Coronary artery (tissue), 2 donors: ENCODE measurements around the gene PDE4A.

Experiments used
- DNase-seq: peaks from one replicate; pipeline ENCODE4 v3.0.0-alpha.2; 2017; ENCODE audit warnings: low spot score
- H3K27ac ChIP-seq, 2 donors: fragments of 200-600 bp; sonication (generic); one replicate each; pipeline ENCODE4 v1.5.1; 2016 to 2019
- H3K4me3 ChIP-seq: fragments of 200-600 bp; sonication (generic); 2 replicates; pipeline ENCODE4 v1.5.1; 2016; ENCODE audit warnings: mild to moderate bottlenecking, moderate library complexity
- CTCF ChIP-seq: fragments of 200-600 bp; sonication (generic); IDR thresholded peaks from one replicate; pipeline ENCODE4 v1.5.1; 2019; ENCODE audit warnings: antibody characterized with exemption

PDE4A gene

DNA sequence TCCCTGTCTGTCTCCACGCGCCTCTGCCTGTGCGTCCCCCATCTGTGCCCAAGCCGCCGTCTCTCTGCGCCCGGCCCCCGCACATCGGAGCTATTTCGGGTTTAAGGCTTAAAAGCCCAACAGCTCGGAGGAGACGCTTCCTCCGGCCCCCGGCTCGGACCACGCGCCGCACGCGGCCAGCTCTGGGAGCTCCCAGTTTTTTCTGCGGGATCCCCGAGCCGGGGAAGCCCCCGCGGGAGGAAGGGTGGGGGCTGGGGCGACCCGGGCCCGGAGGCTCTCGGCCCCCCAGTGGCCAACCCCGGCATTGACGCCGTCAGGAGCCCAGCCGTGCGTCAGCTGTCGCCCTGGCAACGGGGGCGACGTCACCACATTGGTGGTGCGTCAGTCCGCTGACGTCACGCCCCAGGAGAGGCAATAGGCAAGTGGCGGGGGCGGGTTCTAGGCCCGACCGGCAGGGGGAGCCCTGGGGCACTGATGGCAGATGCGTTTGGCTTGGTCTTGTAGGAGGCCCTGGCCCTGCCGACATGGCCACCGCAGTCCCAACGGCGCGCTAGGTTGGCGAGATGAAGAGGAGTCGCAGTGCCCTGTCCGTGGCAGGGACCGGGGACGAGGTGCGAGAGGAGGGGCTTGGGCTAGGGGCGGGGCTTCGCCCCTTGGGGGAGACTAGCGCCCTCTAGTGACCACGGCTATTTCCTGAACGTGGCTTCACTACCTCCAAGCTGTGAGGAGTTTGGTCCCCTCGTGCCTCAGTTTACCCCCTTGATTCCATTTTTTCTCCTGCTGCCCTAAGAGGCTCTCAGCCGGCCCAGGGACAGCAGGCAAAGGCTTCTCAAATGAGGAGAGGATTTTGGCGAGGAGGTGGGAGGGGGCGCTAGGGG is 3.7 kb upstream of the PDE4A start:
- Histone ChIP-seq H3K27ac (no peak overlapping the region), H3K4me3 (peak overlapping the region; percentile 62)
- TF ChIP-seq CTCF: peak; percentile 58
- no peak for DNase-seq

GRCh38 chr19:10417541-10418234 is 2.6 kb upstream of the PDE4A start:
- Histone ChIP-seq H3K4me3 (no peak overlapping the region), H3K27ac (no peak overlapping the region)
- DNase-seq: no peak
- no peak for TF ChIP-seq CTCF

DNA sequence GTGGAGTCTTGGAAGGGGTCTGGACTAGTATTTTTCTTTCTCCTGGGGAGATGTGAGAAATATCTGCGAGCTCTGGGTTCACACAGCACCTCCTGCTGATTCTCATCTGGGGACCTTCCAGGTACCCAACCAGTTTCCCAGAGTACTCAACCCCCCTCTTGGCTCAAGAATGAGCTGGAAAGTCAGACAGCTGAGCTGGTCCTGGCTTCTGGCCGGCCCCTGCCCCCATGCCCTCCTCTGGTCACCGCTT is 2.2 kb upstream of the PDE4A start:
- DNase-seq: no peak
- no peak for TF ChIP-seq CTCF
- no peak overlapping the region for H3K27ac ChIP-seq
- H3K4me3 ChIP-seq: no peak overlapping the region

GRCh38 chr19:10418485-10419199 is 1.7 kb upstream of the PDE4A start:
- peak overlapping the region; percentile 52 for H3K4me3 ChIP-seq
- DNase-seq: no peak
- TF ChIP-seq CTCF: no peak
- no peak overlapping the region for H3K27ac ChIP-seq

GRCh38 chr19:10419200-10419645 is 1.1 kb upstream of the PDE4A start:
- TF ChIP-seq CTCF: no peak
- H3K4me3 ChIP-seq: peak overlapping the region; percentile 52
- no peak for DNase-seq
- H3K27ac ChIP-seq: no peak overlapping the region

DNA sequence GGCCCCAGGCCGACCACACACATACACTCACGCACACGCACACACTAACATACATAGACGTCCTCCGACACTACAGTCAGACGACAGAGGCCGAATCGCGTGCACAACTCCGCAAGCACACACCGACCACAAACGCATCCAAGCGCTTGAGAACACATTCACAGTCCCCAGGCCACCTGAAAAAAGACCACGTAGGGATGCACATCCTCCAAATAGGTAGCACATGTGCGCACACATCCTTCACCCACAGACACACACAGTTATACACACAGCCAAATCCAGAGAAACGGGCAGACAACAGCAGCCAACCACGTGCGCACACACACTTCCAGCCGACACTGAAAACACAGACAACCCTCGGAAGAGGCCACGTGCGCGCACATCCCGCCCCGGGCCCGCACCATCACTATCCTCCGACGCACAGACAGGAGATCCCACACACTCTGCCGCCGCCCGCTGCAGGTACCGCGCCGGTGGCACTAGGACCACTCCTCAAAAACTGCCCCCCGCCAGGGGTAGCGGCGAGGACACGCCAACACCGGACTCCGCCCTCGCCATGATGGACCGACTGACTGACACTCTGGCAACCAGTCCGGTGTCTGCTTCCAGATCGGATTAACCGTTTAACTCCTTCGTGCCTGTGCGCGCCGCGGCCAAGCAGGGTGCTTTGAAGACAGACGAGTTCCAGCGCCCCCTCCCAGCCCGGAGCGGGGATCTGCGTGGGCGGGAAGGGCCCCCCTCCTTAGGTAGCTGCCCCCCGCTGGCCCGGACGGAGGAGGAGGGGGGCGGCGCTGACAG is 493 bp upstream of the PDE4A start:
- no peak for TF ChIP-seq CTCF
- DNase-seq: no peak
- Histone ChIP-seq H3K4me3 (peak overlapping the region; percentile 64), H3K27ac (no peak overlapping the region)
